ENCODE measurements around the gene ENO1.
"Not testable (repeated sequence)": the region's sequence is repeated elsewhere in the genome, so short reads cannot be mapped to it uniquely, and the experiment has no call there.

ENO1 gene

DNA sequence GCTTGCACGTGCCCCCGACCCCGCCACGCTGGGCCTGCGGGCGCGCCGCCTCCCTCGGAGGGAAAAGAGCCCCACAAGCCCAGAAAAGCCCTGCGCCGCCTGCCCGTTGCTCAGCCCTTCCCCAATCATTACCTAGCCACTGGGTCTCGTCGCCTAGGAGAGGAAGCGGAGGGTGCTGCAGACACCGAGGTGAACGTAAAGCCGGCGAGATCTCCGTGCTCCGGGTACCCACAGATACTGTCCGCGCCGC, at the start of gene ENO1:
ENO1 (minus strand) TSS at position 239 of the 250 bp plus-strand sequence. CDS start 3,778 bp downstream, outside the sequence.
- no peak for DNase-seq

DNA sequence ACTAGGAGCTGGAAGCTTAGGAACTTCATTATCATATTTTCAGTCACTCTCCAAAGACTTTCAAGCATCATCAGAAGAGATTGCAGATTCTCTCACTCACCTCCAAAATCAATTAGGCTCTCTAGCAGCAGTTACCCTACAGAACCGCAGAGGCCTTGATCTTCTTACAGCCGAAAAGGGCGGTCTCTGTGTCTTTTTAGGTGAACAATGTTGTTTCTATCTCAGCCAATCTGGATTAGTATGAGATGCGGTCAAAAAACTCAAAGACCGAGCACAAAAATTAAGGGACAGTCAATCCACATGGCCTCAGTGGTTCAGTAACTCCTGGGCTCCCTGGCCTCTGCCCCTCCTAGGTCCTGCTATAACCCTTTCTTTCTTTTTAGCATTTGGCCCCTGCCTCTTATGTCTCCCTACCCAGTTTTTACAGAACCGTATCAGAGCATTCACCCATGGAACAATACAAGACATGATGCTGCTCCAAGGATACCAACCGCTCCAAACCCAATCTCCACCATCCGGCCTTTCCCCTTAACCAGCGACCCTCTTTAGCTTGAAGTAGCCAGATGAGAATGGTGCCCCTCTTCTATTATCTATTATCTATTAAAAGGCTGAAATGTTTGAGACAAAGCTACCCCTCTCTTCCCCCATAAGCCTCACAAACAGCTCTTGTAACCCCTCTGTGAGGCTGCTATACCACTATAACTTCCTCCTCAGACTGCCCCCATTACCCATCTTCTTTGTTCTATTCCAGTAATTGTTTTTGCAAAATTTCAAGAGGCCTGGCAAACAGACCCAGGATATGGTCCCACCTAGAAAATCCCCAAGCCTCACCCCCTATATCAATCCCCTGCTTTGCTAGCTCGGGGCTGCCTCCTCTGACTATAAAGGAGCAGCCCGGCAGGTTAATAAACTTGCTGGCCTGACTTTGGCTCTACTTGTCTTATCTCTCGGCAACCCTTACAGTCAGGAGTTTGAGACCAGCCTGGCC, 48.5 kb upstream of the ENO1 start:
- no peak for DNase-seq

DNA sequence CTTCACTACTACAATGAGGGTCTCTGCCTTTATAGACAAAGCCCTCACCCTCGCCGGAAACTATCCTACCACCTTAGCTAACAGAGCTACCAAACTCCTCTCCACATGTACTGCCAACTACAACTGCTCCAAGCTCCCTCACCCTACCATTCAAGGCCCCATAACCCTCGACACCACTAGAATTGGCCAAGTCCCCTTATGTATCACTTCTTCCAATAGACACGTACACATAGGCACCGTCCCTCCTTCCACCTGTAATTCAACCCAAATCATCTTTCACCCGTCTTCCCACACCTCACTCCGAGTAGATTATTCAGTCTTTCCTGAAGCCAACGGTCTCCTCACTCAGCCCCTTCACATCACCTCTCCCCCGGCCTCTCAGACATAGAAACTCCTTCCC, 47.5 kb upstream of the ENO1 start:
- DNase-seq, result no peak

DNA sequence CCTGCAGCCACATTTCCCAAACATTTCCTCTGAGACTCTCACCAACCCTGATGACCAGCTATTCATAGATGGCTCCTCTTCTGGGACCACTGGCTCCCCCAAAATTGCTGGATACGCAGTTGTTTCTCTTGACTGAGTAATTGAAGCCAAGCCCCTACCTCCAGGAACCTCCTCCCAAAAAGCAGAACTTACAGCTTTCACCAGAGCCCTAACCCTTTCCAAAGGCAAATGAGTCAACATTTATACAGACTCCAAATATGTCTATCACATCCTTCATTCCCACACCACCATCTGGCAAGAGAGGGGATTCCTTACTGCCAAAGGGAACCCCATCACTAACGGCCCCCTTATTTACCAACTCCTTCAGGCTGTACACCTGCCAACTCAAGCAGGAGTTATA, 46.9 kb upstream of the ENO1 start:
- DNase-seq, result no peak

DNA sequence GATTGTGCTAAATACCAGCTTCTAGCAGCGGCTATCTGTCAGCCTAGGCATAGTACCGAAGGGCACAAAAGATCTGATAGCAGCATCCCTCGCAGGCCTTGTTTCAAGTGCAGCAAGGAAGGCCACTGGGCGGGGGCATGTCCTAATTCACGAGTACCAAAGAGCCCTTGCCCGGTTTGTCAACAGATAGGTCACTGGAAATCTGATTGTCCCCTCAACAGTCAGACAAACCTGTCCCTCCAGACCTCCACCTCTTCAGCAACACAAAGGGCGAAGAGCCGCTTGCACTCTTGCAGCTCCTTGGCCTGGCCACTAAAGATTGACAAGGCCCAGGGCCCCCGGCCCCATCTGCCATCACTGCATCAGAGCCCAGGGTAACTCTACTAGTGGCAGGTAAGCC, 44.5 kb upstream of the ENO1 start:
- DNase-seq, result no peak

DNA sequence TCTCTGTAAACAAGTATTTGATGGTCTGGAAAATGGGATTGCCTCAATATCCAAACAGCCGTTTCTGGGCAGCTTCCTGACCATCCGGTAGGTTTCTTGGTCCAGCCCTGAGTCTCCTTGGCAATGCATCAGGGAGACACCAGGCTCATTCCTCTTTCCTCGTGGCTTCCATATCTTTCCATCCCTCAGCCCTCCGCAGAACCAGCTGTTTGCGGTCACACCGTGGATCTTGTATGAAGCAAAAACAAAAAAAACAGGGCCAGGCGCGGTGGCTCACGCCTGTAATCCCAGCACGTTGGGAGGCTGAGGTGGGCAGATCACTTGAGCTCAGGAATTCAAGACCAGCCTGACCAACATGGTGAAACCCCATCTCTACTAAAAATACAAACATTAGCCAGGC, 39.0 kb upstream of the ENO1 start:
- not testable (repeated sequence) for DNase-seq

DNA sequence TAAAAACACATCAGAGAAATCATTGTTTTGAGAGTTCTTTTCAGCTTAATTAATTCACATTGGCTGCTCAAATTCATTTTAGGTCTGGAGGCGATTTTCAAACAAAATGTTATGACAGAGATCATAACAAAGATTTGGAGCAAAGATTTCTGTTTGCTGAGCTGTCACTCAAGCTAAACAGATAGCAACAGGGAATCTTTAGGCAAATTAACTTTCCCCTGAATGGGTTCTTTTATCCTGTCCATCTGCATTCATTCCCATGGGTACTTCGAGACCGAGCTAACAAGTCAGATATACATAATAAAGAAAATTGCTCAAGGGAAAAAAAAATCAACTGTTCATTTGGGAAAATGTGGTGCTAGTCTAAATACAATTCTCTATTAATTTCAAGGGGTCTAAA, 37.0 kb upstream of the ENO1 start:
- no peak for DNase-seq

DNA sequence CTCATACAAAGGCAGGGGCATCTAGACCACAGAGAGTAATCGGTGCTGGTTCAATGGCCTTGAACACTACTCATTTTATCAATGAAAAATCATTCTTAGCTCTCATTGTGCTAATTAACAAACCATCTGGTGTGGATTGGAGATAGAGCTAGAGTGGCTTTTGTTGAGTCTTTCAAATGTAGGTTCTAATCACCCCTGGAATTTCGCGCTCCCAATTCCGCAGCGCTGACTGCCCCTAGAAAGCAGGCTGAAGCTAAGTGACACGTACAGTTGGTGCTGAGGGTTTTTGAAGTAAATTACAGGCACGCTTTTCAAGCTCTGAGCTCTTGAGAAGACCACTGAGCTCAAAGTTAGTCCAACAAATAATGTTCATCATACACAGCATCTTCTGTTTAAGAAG, 36.0 kb upstream of the ENO1 start:
- no peak for DNase-seq

DNA sequence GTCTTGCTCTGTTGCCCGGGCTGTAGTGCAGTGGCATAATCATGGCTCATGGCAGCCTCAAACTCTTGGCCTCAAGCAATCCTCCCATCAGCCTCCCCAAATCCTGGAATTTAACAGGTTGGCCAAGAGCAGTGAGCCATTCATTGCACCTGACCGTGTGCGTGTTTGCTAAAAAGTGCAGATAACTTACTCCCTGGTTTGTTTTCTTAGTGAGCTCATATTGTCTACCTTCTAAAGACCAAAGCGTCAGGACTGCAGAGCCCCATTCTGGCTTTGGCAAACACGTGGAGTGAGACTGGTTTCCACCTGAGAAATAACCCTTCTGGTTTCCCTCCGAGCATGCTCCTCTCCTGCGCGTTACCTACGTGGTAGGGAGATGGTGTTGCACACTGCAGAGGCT, 35.0 kb upstream of the ENO1 start:
- DNase-seq, result no peak

DNA sequence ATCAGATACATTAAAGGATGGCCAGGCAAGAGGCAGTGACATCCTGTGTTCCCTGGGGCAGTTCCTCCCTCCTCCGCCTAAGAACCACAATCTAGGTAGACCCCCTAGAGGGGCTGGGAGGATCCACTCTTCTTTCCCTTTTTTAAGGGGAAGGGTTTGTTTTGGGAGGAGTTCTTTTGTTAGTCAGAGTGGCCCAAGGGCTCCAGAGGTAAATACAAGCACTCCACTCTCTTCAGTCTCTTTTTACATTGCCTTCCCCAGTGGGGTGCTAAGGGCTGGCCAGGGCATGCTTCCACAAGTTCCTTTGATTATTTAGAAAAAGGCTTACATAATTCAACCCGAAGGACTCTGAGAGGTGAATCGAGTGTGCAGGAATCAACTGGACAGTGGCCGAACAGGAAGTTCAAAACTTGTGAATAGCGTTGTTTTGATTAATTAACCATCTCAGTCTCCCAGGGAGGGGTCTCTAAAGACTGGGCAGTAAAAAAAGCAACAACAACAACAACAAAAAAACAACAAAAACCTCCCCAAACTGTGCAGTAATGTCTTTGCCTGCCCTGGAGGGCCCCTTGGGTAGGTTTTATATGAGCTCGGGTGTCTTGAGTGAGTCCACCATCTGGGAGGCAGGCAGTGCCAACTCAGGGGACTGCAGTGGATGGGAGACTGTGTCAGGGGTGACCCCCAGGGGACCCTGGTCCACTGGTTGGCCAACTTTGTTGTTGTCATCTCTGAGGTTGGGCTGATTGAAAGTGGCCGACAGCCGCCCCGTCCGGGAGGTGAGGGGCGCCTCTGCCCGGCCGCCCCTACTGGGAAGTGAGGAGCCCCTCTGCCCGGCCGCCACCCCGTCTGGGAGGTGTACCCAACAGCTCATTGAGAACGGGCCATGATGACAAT, 33.2 kb upstream of the ENO1 start:
- no peak for DNase-seq

DNA sequence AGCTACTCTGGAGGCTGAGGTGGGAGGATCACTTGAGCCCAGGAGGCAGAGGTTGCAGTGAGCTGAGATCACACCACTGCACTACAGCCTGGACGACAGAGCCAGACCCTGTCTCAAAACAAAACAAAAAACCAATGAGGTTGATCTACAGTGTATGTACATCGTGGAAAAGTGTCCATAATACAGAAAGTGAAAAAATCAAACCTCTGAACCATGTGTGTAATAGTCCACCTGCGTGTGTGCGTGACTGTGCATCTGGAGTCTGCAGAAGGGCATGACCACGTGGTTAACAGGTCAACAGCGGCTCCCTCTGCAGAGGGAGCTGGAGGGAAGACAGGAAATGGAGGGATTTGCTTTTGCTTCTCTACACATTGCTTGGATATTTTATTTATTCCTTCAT, 32.4 kb upstream of the ENO1 start:
- DNase-seq, result no peak

DNA sequence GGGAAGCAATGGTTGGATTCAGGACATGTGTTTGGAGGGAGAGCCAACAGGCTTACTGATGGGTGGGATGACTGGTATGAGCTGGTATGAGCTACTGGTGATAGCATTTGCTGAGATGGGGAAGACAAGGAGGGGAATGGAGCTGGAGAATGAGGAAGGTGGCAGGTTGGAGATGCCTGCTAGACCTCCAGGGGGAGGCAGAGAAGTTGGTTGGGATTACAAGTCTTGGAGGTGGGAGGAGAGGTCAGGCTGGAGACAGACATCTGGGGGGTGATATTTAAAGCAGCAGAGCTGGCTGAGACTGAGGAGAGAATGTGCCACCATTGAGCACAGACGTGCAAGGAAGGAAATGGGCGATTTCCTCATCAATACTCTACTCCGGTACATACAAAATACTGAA, 31.8 kb upstream of the ENO1 start:
- DNase-seq, result no peak

DNA sequence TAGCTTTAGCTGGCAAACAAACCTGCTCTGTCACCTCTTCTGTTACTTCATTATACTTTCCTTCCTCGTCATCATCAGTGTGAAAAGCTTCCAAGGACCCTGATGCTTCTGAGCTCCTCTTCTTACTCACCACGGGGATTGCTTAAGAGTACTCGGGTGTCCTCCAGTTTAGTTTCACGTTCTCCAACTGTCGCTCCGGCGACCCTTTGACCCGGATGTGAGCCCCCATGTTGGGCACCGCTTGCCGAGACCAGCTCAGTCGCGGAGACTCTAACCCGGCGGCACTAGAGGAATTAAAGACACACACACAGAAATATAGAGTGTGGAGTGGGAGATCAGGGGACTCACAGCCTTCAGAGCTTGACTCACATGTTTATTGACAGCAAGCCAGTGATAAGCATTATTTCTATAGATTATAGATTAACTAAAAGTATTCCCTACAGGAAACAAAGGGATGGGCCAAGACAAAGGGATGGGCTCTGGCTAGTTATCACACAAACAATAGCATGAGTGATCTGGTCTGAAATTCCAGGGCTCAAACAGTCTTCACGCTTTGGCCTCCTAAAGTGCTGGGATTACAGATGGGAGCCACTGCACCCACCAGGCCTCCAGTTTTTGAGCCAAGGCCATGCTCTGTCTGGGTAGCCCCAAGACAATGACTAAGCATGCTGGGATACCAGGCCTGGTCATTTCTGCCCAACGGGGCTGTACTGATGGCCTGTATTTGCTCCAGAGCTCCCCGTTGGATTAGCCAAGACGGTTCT, 30.1 kb upstream of the ENO1 start:
- no peak for DNase-seq

DNA sequence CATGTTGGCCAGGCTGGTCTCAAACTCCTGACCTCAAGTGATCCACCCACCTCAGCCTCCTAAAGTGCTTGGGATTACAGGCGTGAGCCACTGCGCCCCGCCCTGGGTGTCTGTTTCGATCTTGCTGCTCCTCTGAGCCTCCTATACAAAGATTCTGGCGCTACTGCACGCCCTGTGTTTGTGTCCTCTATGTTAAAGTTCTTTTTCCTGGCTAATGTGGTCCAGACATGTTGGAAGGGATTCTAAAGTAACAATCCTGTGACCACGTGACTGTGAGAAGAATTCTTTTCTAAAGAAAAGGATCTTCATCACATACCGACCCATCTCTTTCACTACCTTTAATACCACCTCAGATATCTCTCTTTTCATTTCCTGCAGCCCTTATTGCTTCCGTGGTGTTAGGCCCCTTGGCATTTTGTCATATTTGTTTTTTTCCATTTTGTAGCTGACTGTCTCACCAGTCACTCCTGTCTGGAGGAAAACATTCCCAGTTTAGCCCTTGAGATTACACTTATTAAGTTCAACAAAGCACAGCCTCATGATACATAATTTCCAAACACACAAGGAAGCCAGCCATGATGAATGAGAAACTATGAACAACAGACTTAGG, 27.2 kb upstream of the ENO1 start:
- no peak for DNase-seq

DNA sequence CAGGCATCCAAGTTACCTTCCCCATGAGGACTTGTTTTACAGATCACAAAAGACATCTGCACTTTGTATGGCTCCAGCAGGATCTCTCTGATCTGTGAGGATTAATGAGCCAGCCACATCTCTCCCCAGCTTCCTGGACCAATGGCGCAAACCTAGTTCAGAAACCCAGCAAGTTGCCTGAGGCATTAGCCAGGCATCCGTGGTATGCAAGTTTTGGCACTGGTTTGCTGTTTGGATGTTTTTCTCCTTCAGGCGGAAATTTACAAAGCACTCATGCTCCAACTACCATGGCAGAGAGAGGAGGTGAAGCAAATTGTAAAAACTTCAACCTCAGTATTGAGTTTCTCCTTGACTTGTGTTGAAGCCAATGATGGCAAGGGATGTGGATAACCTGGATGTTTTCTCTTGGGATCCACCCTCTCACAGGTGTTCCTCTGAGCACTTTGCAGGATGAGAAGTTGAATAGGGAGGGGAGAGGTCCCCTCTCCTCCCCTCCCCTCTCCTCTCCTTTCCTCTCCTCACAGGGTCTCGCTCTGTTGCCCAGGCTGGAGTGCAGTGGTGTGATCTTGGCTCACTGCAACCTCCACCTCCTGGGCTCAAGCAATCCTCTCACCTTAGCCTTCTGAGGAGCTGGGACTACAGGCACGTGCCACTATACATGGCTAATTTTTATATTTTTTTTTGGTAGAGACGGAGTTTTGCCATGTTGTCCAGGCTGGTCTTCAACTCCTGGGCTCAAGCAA, 25.6 kb upstream of the ENO1 start:
- no peak for DNase-seq

DNA sequence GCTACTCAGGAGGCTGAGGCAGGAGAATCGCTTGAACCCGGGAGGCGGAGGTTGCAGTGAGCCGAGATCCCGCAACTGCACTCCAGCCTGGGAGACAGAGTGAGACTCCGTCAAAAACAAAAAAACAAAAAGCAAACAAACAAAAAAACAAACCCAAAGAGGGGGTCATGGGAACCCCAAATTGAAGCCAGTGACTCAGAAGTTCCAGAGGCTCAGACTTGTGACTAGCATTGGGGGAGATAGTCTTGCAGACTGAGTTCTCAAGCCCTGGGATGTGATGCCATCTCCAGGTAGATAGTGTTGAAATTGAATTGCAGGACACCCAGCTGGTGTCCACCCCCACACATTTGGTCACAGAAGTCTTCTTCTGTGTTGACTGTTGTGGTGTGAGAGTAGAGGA, 24.9 kb upstream of the ENO1 start:
- no peak for DNase-seq

DNA sequence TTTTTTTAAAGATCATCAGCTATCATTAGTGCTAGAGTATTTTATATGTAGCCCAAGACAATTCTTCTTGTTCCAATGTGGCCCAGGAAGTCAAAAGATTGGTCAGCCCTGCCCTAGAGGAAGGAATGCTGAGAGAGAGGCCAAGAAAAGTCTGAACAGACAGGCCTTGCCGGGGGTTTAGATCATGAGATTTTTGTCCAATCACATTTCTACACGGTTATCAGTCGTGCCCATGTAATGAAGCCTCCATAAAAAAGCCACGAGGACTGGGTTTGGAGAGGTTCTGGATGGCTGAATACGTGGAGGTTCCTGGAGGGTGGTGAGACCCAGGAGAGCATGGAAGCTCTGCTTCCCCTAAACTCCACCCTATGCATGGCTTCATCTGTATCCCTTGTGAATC, 24.3 kb upstream of the ENO1 start:
- no peak for DNase-seq

DNA sequence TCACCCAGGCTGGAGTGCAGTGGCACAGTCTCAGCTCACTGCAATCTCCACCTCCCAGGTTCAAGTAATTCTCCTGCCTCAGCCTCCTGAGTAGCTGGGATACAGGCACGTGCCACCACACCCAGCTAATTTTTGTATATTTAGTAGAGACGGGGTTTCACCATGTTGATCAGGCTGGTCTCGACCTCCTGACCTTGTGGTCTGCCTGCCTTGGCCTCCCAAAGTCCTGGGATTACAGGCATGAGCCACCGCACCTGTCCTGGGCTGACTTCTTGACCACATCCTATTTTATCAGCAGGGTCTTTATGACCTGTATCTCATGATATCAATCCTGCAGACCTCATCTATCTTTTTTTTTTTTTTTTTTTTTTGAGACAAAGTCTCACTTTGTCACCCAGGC, 22.2 kb upstream of the ENO1 start:
- DNase-seq, result not testable (repeated sequence)

DNA sequence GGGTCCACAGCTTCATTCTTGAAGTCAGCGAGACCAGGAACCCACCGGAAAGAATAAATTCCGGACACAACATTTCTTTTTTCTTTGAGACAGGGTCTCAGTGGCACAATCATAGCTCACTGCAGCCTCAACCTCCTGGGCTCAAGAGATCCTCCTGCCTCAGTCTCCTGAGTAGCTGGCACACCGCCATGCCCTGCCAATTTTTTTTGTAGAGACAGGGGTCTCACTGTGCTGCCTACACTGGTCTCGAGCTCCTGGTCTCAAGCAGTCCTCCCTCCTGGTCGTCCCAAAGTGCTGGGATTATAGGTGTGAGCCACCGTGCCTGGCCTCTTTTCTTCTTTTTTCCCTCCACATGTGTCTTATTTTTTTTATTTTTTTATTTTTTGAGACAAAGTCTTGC, 20.6 kb upstream of the ENO1 start:
- DNase-seq, result no peak

DNA sequence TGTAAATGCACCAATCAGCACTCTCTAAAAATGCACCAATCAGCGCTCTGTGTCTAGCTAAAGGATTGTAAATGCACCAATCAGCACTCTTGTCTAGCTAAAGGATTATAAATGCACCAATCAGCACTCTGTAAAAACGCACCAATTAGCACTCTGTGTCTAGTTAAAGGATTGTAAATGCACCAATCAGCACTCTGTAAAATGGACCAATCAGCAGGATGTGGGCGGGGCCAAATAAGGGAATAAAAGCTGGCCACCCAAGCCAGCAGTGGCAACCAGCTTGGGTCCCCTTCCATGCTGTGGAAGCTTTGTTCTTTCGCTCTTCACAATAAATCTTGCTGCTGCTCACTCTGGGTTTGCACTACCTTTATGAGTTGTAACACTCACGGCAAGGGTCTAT, 19.9 kb upstream of the ENO1 start:
- DNase-seq, result not testable (repeated sequence)

DNA sequence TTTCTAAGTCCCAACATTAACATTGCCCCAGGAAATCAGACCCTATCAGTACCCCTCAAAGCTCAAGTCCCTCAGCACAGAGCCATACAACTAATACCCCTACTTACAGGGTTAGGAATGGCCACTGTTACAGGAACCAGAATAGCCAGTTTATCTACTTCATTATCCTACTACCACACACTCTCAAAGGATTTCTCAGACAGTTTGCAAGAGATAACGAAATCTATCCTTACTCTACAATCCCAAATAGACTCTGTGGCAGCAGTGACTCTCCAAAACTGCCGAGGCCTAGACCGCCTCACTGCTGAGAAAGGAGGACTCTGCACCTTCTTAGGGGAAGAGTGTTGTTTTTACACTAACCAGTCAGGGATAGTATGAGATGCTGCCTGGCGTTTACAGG, 19.0 kb upstream of the ENO1 start:
- not testable (repeated sequence) for DNase-seq

DNA sequence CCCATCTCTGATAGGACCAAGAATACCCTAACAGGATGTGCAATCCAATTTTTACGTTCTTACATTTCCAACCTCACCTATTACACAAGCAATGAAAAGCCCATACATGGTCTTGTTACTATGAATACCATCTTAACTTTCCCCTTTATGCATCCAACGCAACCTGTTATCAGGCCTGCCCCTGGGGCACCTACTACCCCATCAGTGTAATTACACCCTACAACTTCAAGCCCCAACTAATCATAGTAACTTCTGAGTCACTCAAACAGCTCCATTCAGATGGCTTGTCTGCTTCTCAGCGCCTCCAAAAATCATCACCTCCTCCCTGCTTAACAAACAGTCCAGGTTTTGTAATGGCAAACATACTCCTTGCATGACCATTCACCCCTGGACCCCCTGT, 18.3 kb upstream of the ENO1 start:
- not testable (repeated sequence) for DNase-seq
